GM13977 (cell line): ENCODE data around the gene CD84.
"Not testable (repeated sequence)": the region's sequence is repeated elsewhere in the genome, so short reads cannot be mapped to it uniquely, and the experiment has no call there.

ENCODE experiments used
- DNase-seq: peaks from one replicate; pipeline ENCODE4 v3.0.0; 2012; ENCODE audit warnings: low spot score
- in situ Hi-C: fragments of 300-500 bp; cut with MboI; formaldehyde crosslinking; loops from one replicate; pipeline ENCODE4 v1.12.0; 2022; ENCODE audit warnings: low sequenced_read_pairs, low pct_unique_long_range_greater_than_20kb, mixed read lengths, inconsistent platforms; ENCODE audit not compliant: unreplicated experiment
- TF ChIP-seq, protein P1 (sequence below): IDR thresholded peaks from 2 replicates; pipeline ENCODE4 v1.5.1; 2012; ENCODE audit warnings: mild to moderate bottlenecking, control low read depth; ENCODE audit not compliant: insufficient read depth; ENCODE audit errors: extremely low read depth, missing control alignments

The CD84 gene

DNA sequence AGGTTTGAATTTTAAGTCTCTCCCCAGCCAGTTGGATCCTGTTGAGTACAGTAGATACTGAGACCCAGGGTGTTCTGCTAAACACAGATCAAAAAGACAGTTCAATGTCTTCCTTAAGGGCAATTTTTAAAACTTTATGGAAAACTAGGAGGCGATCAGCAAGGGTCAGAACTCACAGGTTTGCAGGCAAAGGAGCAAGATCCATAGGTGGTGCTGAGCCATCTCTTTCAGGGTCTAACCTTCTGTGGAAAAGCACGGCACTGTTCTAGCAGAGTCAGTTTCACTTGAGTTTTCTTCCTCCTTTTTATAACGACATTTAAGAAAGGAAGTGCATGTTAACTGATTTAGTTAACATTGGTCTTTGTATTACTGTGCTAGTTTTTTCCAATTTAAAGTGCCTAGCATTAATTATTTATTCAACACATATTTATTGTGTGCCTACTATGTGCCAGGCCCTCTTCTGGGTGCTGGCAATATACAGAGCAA is at the start of gene CD84:
Gene CD84 (minus strand): TSS at position 281 of the 486 bp plus-strand sequence. CDS start 59 bp downstream, at position 222.
- in situ Hi-C loops: no loop called here
- DNase-seq: no peak
- TF ChIP-seq, protein P1, sequence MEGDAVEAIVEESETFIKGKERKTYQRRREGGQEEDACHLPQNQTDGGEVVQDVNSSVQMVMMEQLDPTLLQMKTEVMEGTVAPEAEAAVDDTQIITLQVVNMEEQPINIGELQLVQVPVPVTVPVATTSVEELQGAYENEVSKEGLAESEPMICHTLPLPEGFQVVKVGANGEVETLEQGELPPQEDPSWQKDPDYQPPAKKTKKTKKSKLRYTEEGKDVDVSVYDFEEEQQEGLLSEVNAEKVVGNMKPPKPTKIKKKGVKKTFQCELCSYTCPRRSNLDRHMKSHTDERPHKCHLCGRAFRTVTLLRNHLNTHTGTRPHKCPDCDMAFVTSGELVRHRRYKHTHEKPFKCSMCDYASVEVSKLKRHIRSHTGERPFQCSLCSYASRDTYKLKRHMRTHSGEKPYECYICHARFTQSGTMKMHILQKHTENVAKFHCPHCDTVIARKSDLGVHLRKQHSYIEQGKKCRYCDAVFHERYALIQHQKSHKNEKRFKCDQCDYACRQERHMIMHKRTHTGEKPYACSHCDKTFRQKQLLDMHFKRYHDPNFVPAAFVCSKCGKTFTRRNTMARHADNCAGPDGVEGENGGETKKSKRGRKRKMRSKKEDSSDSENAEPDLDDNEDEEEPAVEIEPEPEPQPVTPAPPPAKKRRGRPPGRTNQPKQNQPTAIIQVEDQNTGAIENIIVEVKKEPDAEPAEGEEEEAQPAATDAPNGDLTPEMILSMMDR: no peak

DNA sequence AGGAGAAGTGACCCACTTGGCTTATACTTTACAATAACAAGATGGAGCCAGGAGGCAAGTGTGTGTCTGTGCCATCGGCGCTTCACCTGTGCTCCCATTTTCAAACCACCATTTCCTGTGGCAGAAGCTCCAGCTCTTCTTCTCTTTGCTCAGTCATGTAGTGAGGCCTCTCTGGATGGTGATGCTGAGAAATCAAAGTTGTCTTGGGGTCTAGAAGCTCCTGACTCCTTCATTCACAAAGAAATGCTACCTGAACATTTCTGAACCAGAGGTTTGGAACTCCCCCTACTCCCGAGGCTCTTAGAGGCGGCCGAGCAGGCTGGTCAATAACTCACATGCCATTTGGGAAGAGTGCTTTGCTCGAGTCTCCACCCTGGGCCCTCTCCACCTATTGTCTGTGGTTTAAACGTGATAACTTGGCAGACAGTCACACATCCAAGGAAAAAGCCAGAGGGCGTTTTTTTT is 49.5 kb upstream of the CD84 start:
- TF ChIP-seq, protein P1: no peak
- no peak for DNase-seq
- in situ Hi-C loops: no loop called here

GRCh38 chr1:160627677-160628289 is 48.5 kb upstream of the CD84 start:
- DNase-seq, in situ Hi-C loops: not testable (repeated sequence)

GRCh38 chr1:160626509-160627342 is 47.4 kb upstream of the CD84 start:
- no peak for DNase-seq

GRCh38 chr1:160625725-160626498 is 46.6 kb upstream of the CD84 start:
- TF ChIP-seq, protein P1: no peak
- in situ Hi-C loops: no loop called here
- DNase-seq: no peak

More at GRCh38 chr1:160626509-160627342, 47.4 kb upstream of the CD84 start:
- in situ Hi-C loops: no loop called here
- TF ChIP-seq, protein P1: no peak

DNA sequence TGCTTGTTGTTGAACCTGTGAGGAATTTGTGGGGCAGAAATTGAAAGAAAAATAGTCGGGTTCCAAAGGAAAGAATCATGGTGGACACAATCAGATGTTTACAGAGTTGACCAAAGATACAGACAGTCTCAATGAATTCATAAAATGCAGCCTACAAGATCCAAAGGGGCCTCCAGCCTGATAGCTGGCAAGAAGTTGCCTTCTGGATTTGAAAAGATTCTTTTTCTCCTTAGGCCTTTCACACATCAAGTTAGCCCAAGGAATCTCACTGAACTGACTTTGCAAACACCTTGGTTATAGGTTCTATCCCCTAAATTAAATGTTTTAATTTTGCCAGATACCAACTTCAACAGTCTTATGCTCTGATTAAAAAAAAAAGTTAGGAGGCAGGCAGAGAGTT is 46.0 kb upstream of the CD84 start:
- TF ChIP-seq, protein P1: no peak
- in situ Hi-C loops: no loop called here
- no peak for DNase-seq
